GM21367 (cell line): ENCODE data around the gene PARVB.

Experiments used
- ATAC-seq: cut with Tn5 transposase; IDR thresholded peaks from one replicate; pipeline ENCODE4 v1.9.1; 2021; ENCODE audit not compliant: unreplicated experiment

PARVB gene

GRCh38 chr22:44026630-44027511 lies 2.8 kb downstream of the PARVB start:
- ATAC-seq, result no peak

GRCh38 chr22:44028091-44028490 lies 4.0 kb downstream of the PARVB start:
- ATAC-seq, result no peak

DNA sequence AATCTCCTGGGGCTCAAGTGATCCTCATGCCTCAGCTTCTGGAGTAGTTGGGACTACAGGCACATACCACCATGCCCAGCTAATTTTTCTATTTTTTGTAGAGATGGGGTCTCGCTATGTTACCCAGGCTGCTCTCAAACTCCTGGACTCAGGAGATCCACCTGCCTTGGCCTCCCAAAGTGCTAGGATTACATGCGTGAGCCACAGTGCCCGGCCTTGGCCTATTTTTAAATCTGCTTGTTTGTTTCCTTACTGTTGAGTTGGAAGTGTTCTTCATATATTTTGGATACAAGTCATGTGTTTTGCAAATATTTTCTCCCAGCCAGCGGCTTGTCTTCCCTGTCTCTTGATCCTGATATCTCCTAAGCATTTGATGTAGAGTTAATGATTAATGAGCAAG lies 5.0 kb downstream of the PARVB start:
- ATAC-seq, result no peak

- no peak for ATAC-seq
These were observed 6.1 kb downstream of the PARVB start for GRCh38 chr22:44030051-44030701.

DNA sequence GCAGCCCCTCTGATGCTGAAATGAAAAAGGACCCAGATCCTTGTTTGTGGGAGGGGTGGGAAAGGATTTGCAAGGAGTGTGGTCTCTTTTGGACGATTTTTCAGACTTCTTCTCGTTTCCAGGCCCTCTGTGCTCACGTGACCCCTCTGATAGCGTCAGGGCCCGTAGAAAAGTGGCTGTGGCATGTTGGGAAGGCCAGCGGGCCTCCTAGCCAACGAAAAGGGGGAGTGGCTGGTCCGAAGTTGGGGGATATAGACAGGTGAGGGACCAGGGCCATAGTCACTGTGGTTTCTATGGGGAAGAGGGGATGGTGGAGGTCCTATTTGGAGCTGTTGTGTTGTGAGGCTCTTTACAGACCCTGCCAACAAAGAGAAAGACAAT lies 6.6 kb downstream of the PARVB start:
- ATAC-seq, result no peak

- ATAC-seq, result no peak
These were observed 7.3 kb downstream of the PARVB start for GRCh38 chr22:44031158-44031952.

DNA sequence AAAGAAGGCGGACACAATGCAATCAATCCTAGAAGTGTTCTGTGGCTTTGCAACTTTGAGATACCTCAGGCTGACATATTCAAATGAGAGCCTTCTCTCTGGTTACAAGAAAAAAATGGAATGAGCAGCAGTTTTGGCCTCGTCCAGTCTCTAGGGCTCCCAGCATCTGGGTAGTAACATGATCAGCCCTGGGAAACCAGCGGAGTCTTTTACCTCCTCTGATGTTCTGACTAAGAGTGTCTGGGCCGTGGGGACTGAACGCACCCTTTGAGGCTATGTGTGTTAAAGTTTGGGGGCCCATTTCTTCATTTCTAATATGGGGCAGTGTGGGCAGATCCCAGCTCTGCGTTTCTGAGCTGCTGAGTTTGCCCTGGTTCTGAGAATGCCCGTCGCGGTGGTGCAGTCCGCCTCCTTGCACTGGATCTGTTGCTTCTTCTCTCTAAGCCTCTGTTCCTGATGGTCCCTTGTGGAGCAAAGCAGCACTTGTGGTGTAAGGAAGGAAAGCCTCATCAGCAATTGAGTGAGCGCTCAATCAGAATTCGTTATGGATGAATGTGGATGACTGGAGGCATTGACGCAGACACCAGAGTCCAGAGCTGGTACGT lies 8.1 kb downstream of the PARVB start:
- ATAC-seq, result no peak

- no peak for ATAC-seq
These were observed 9.2 kb downstream of the PARVB start for GRCh38 chr22:44033287-44033686.

GRCh38 chr22:44033694-44034093 lies 9.6 kb downstream of the PARVB start:
- ATAC-seq, result no peak

GRCh38 chr22:44037519-44038375 lies 13.6 kb downstream of the PARVB start:
- ATAC-seq, result no peak

- ATAC-seq, result no peak
These were observed 15.6 kb downstream of the PARVB start for GRCh38 chr22:44039566-44040171.

GRCh38 chr22:44042249-44043218 lies 18.4 kb downstream of the PARVB start:
- ATAC-seq, result peak; percentile 62

- ATAC-seq, result no peak
These were observed 21.0 kb downstream of the PARVB start for GRCh38 chr22:44045145-44045544.

GRCh38 chr22:44046485-44047141 lies 22.5 kb downstream of the PARVB start:
- no peak for ATAC-seq

DNA sequence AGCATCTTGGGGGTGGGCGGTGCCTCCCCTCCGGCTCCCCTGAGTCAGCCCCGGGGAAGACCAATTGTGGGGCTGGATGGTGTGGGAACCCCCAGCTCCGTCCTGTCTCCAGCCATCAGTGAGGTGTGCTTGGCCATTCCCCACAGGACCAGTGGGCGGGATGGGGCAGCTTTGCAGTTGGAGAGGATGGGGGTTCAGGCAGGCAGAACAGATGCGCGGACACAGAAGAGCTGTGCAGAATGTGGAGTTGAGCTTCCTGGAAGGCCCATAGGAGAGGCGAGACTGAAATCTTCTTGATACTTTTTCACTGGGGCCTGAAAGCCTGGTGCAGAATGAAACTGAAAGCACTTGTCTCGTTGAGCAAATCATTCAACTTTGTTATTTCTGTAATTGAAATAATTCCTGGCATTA lies 23.8 kb downstream of the PARVB start:
- no peak for ATAC-seq

DNA sequence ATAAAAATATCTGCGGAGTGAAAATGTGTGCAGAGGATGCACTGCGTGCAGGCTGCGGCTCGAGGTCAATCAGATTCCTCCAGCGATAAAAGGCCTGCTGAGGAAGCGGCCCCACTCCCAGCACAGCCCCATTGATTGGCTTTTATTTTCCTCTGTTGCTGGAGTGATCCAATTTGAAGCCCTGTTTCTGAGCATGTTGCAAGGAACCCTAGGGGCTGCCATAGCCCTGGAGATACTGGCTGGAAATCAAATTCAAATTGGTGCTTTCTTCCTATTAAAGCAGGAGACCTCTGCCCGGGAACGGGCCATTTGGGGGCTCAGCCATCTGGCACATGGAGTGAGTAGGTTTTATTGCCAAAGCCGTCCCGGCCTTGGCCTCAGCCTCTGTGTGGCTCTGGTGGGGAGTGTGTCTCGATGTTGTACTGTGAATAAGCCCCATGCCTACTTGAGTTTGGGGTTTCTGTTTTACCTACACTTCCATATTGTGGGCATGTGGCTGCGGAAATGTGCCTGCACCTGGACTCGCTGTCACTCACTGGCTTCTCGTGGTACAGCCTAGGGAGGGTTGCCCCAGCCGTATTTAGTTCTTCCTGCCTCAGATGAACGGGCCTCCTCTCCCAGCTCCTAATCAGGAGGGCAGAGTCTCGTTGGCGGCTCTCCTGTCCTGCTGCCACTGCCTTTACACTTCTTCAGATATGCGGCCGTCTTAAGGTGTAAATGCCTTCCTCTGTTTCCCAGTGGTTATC lies 25.6 kb downstream of the PARVB start:
- no peak for ATAC-seq

DNA sequence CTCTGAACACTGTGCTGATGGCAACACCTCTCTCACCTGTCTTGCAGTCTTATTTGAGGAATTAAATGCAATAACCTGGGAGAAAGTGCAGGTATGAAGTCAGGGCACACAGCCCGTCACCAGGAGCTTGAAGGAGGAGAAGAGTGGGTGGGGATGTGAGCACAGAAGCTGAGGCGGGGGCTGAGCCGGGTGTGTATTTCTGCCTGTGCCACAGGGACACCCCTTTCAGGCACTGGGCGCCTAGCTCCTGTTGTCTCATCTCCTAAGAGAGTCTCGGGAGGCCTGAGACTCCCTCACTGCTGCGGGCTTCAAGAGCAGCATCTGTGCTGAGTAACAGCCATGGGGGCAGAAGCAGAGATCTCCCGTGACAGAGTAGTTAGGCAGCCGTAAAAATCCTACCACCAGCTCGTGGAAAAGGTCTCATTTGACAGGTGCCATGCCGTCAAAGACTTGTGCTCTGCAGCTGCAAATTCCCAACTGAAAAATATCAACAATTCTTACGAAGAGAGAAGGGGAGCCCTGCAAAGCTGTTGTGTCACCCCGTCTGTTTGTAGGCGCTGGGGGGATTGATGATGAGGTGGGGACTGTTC lies 26.8 kb downstream of the PARVB start:
- no peak for ATAC-seq
